Stomach (tissue), 9 donors: Measurements from ENCODE around the gene PSMD7. TPM values are rescaled to one million over a fixed set of nuclear protein-coding genes. Genes with fewer than 3 reads are reported as not detected.

Source experiments
- DNase-seq, 2 donors: peaks; one replicate each; pipeline versions ENCODE4 v3.0.0 to v3.0.0-alpha.2; 2013 to 2019
- H3K27ac ChIP-seq, 5 donors: fragments of 200-600 bp in 4 of 5; sonication (generic) in 4 of 5; one replicate each; pipeline ENCODE4 v1.5.1; 2013 to 2019; ENCODE audit warnings: mild to moderate bottlenecking in 1 of 5, moderate library complexity in 1 of 5
- H3K27me3 ChIP-seq, 3 donors: fragments of 200-600 bp; sonication (generic); one replicate each; pipeline ENCODE4 v1.5.1; 2017 to 2019; ENCODE audit warnings: mixed run types in 1 of 3
- H3K36me3 ChIP-seq, 4 donors: fragments of 200-600 bp; sonication (generic); 1 replicate in 3 of 4; 2 replicates in 1 of 4; pipeline ENCODE4 v1.5.1; 2016 to 2019
- H3K4me1 ChIP-seq, 4 donors: fragments of 200-600 bp; sonication (generic); one replicate each; pipeline ENCODE4 v1.5.1; 2016 to 2019
- H3K4me3 ChIP-seq, 4 donors: fragments of 200-600 bp; sonication (generic) in 3 of 4; one replicate each; pipeline ENCODE4 v1.5.1; 2016 to 2019; ENCODE audit warnings: mild to moderate bottlenecking in 1 of 4
- H3K9me3 ChIP-seq, 4 donors: fragments of 200-600 bp; sonication (generic); one replicate each; pipeline ENCODE4 v1.5.1; 2016 to 2019
- EP300 ChIP-seq: sonication (generic); formaldehyde crosslinking; IDR thresholded peaks from one replicate; pipeline ENCODE4 v1.6.1; 2017; ENCODE audit warnings: antibody characterized with exemption
- POLR2A ChIP-seq, 4 donors: fragments of 450-650 bp; IDR thresholded peaks; one replicate each; pipeline ENCODE4 v1.6.1; 2016; ENCODE audit warnings: antibody characterized with exemption in 4 of 4, control low read depth in 2 of 4, mild to moderate bottlenecking in 1 of 4, moderate library complexity in 1 of 4
- POLR2AphosphoS5 ChIP-seq, 3 donors: sonication (generic); formaldehyde crosslinking; IDR thresholded peaks; one replicate each; pipeline ENCODE4 v1.6.1; 2016; ENCODE audit warnings: antibody characterized with exemption in 3 of 3
- WGBS, 5 donors: extraction: QIAGEN DNeasy Blood & Tissue Kit in 3 of 5; methylation state at CpG; one replicate each; pipeline versions ENCODE4 v1.1.5 to v1.1.7; 2013 to 2018; 5-methylcytosine and 5-hydroxymethylcytosine counted together
- intact Hi-C: fragments of 100-400 bp; cut with DNase I; formaldehyde crosslinking; loops from one replicate; pipeline ENCODE4 v1.15.1; 2023; ENCODE audit warnings: low total_unique reads
- polyA plus RNA-seq, 3 donors: library from polyadenylated mRNA; stranded (reverse); fragments of 200-250 nt; gene quantifications; one replicate each; pipeline ENCODE4 v1.2.3, GENCODE V29; 2013
- total RNA-seq, 5 donors: library from RNA; depleted of rRNA; stranded (reverse); fragments of >200 nt; gene quantifications; one replicate each; pipeline versions ENCODE4 v1.1.0 to v1.2.3, GENCODE V29; 2014 to 2016
- TF ChIP-seq, protein P1 (sequence below), 7 experiments: fragments of 450-650 bp in 4 of 7; fragments of 200-600 bp in 3 of 7; sonication (generic) in 3 of 7; IDR thresholded peaks; one replicate each; pipeline ENCODE4 v1.5.1; 2016 to 2019; ENCODE audit warnings: antibody characterized with exemption in 7 of 7, control low read depth in 2 of 7, mild to moderate bottlenecking in 1 of 7
- donor health status: healthy with polysubstance abuse.
- donor health status: Bipolar disorder and iron deficiency.
- donor health status: healthy.

The PSMD7 gene
- total and polyA plus RNA-seq, 8 donors: 9.3 to 93.1 (median 48.0) TPM

GRCh38 chr16:74298104-74298503 lies 1.5 kb downstream of the PSMD7 start:
- Histone ChIP-seq H3K4me3 (peak overlapping the region in 3 of 4 donors; percentile 84 to 91 (median 87)), H3K36me3 (peaks cover 32 to 50% (median 48%) of the 10 kb centered on the region in 4 donors)

GRCh38 chr16:74302341-74302740 lies 5.7 kb downstream of the PSMD7 start:
- no peak for TF ChIP-seq POLR2AphosphoS5 (IDR thresholded peaks at IDR 0.05)
- no peak for TF ChIP-seq POLR2A (IDR thresholded peaks at IDR 0.05)
- TF ChIP-seq EP300: no peak
- TF ChIP-seq, protein P1, sequence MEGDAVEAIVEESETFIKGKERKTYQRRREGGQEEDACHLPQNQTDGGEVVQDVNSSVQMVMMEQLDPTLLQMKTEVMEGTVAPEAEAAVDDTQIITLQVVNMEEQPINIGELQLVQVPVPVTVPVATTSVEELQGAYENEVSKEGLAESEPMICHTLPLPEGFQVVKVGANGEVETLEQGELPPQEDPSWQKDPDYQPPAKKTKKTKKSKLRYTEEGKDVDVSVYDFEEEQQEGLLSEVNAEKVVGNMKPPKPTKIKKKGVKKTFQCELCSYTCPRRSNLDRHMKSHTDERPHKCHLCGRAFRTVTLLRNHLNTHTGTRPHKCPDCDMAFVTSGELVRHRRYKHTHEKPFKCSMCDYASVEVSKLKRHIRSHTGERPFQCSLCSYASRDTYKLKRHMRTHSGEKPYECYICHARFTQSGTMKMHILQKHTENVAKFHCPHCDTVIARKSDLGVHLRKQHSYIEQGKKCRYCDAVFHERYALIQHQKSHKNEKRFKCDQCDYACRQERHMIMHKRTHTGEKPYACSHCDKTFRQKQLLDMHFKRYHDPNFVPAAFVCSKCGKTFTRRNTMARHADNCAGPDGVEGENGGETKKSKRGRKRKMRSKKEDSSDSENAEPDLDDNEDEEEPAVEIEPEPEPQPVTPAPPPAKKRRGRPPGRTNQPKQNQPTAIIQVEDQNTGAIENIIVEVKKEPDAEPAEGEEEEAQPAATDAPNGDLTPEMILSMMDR (IDR thresholded peaks at IDR 0.05): no peak
- peaks cover 12 to 27% (median 22%) of the 10 kb centered on the region in 4 donors for H3K4me1 ChIP-seq
- no peaks in the 10 kb centered on the region for H3K27me3 ChIP-seq
- DNase-seq: no peak
- 84 to 95% (median 91%) methylated on average over 5 of the region's 5 CpGs for WGBS, 5 donors
- intact Hi-C loops: no loop called here
- peaks cover 68 to 92% (median 90%) of the 10 kb centered on the region in 4 donors for H3K36me3 ChIP-seq
- no peak overlapping the region for H3K27ac ChIP-seq
- no peak overlapping the region for H3K4me3 ChIP-seq
- no peaks in the 10 kb centered on the region for H3K9me3 ChIP-seq

More at GRCh38 chr16:74298104-74298503, 1.5 kb downstream of the PSMD7 start:
- H3K4me1 ChIP-seq: peaks cover 24 to 39% (median 34%) of the 10 kb centered on the region in 4 donors
- no peaks in the 10 kb centered on the region for H3K27me3 ChIP-seq
- H3K27ac ChIP-seq: peak overlapping the region in 3 of 5 donors; percentile 95 to 98 (median 97)
- peak in 1 of 2 donors; percentile 58 for DNase-seq
- TF ChIP-seq, protein P1 (IDR thresholded peaks at IDR 0.05): no peak
- no peak for TF ChIP-seq POLR2AphosphoS5 (IDR thresholded peaks at IDR 0.05)
- TF ChIP-seq EP300: no peak
- no peak for TF ChIP-seq POLR2A (IDR thresholded peaks at IDR 0.05)
- WGBS, 5 donors: 79 to 89% (median 83%) methylated on average over 2 of the region's 2 CpGs
- intact Hi-C loops: no loop called here
- H3K9me3 ChIP-seq: no peaks in the 10 kb centered on the region

- no peak overlapping the region for H3K27ac ChIP-seq
- no peak for TF ChIP-seq POLR2A (IDR thresholded peaks at IDR 0.05)
- TF ChIP-seq, protein P1 (IDR thresholded peaks at IDR 0.05): peak in 1 of 7 experiments; percentile 25
- no peak overlapping the region for H3K4me3 ChIP-seq
- no peaks in the 10 kb centered on the region for H3K9me3 ChIP-seq
- peaks cover 68 to 88% (median 85%) of the 10 kb centered on the region in 4 donors for H3K36me3 ChIP-seq
- no peak for DNase-seq
- 80 to 88% (median 87%) methylated on average over 10 of the region's 10 CpGs for WGBS, 5 donors
- intact Hi-C loops: no loop called here
- H3K4me1 ChIP-seq: peaks cover 0 to 7% (median 4%) of the 10 kb centered on the region in 4 donors
- no peaks in the 10 kb centered on the region for H3K27me3 ChIP-seq
Observed at GRCh38 chr16:74304164-74304834, 7.7 kb downstream of the PSMD7 start.

GRCh38 chr16:74304835-74305176 lies 8.2 kb downstream of the PSMD7 start:
- Histone ChIP-seq H3K27me3 (no peaks in the 10 kb centered on the region), H3K4me3 (no peak overlapping the region), H3K27ac (no peak overlapping the region), H3K9me3 (no peaks in the 10 kb centered on the region), H3K4me1 (peaks cover 0 to 2% (median 0%) of the 10 kb centered on the region in 4 donors), H3K36me3 (peaks cover 68 to 83% (median 79%) of the 10 kb centered on the region in 4 donors)
- intact Hi-C loops: no loop called here
- TF ChIP-seq, protein P1 (IDR thresholded peaks at IDR 0.05): no peak
- TF ChIP-seq POLR2A (IDR thresholded peaks at IDR 0.05) (no peak), EP300 (no peak), POLR2AphosphoS5 (IDR thresholded peaks at IDR 0.05) (no peak)
- 63 to 74% (median 72%) methylated on average over 2 of the region's 2 CpGs for WGBS, 5 donors
- no peak for DNase-seq
